NCI-H524 (cell line): ENCODE data around the gene HIRA.
"Not testable (repeated sequence)": the region's sequence is repeated elsewhere in the genome, so short reads cannot be mapped to it uniquely, and the experiment has no call there.

ENCODE experiments used
- DNase-seq, 2 experiments: peaks; one replicate each; lab custom pipeline; 2025; lab: John Stamatoyannopoulos, UW

Gene HIRA

GRCh38 chr22:19325296-19325948 is 106.1 kb downstream of the HIRA start:
- DNase-seq: no peak

GRCh38 chr22:19323420-19323819 is 108.1 kb downstream of the HIRA start:
- DNase-seq: not testable (repeated sequence)

GRCh38 chr22:19321757-19322156 is 109.8 kb downstream of the HIRA start:
- DNase-seq: no peak

GRCh38 chr22:19320136-19320535 is 111.4 kb downstream of the HIRA start:
- DNase-seq: not testable (repeated sequence)

- no peak for DNase-seq
These were observed 112.3 kb downstream of the HIRA start for GRCh38 chr22:19319281-19319680.

GRCh38 chr22:19317865-19318264 is 113.7 kb downstream of the HIRA start:
- no peak for DNase-seq

- DNase-seq: no peak
These were observed 123.7 kb downstream of the HIRA start for GRCh38 chr22:19307872-19308271.

- DNase-seq: not testable (repeated sequence)
These were observed 125.0 kb downstream of the HIRA start for GRCh38 chr22:19306535-19306934.

- no peak for DNase-seq
These were observed 127.0 kb downstream of the HIRA start for GRCh38 chr22:19304547-19304946.

GRCh38 chr22:19303785-19304184 is 127.7 kb downstream of the HIRA start:
- DNase-seq: no peak

- DNase-seq: no peak
These were observed 135.8 kb downstream of the HIRA start for GRCh38 chr22:19295733-19296132.

- DNase-seq: peak; percentile 35 to 58
These were observed 138.9 kb downstream of the HIRA start for GRCh38 chr22:19292458-19293230.

- DNase-seq: peak; percentile 55 to 87
These were observed 139.7 kb downstream of the HIRA start, which contains the start of gene CLTCL1 for GRCh38 chr22:19291580-19292457. TSS of gene CLTCL1 (minus strand) at chr22:19291719. CDS start at chr22:19291641, 78 bp downstream.

GRCh38 chr22:19291218-19291579 is 140.3 kb downstream of the HIRA start:
- DNase-seq: peak; percentile 8 to 31

GRCh38 chr22:19290400-19291217 is 140.9 kb downstream of the HIRA start:
- peak; percentile 23 to 58 for DNase-seq

GRCh38 chr22:19289475-19290161 is 141.9 kb downstream of the HIRA start:
- DNase-seq: no peak

- DNase-seq: no peak
These were observed 143.6 kb downstream of the HIRA start for GRCh38 chr22:19287889-19288288.

GRCh38 chr22:19287076-19287707 is 144.3 kb downstream of the HIRA start:
- DNase-seq: peak; percentile 98 to 99

- DNase-seq: no peak
These were observed 145.7 kb downstream of the HIRA start for GRCh38 chr22:19285831-19286230.
